DOHH2 (cell line): ENCODE data around the gene ADGRG6.

Source experiments
- CTCF ChIP-seq: fragments of 200-600 bp; sonication (generic); IDR thresholded peaks from one replicate; pipeline ENCODE4 v1.5.1; 2014; ENCODE audit warnings: antibody characterized with exemption, mild to moderate bottlenecking, low read depth, low read length; ENCODE audit not compliant: poor library complexity, severe bottlenecking
- EZH2phosphoT487 ChIP-seq: fragments of 200-600 bp; sonication (generic); IDR thresholded peaks from 2 replicates; pipeline ENCODE4 v1.6.1; 2017; ENCODE audit warnings: borderline replicate concordance, mild to moderate bottlenecking, antibody characterized with exemption, low read length, moderate library complexity, mixed read lengths

GRCh38 chr6:142300302-142300701 is 1.5 kb upstream of the ADGRG6 start:
- TF ChIP-seq CTCF (no peak), EZH2phosphoT487 (no peak)
